Measurements from ENCODE around the gene TPSB2.

- TF ChIP-seq EZH2 (IDR thresholded peaks at IDR 0.05; ENCODE audit: insufficient read depth, poor library complexity, severe bottlenecking) = no peak
- TF ChIP-seq EZH2phosphoT487 (IDR thresholded peaks at IDR 0.05; ENCODE audit: insufficient read depth, low read depth) = no peak
These were observed 43.8 kb upstream of the TPSB2 start for GRCh38 chr16:1273816-1274215.

Data from GM23248 (cell line).